GM23248 (cell line): ENCODE measurements around the gene TSN. TPM values are rescaled to one million over a fixed set of nuclear protein-coding genes. Genes with fewer than 3 reads are reported as not detected.

Experiments used
- DNase-seq: peaks from one replicate; pipeline ENCODE4 v3.0.0-alpha.2; 2015
- H2AFZ ChIP-seq: fragments of 200-600 bp; sonication (generic); 2 replicates; pipeline ENCODE4 v1.6.1; 2016; ENCODE audit warnings: antibody characterized with exemption
- H3F3A ChIP-seq: fragments of 200-600 bp; sonication (generic); 2 replicates; pipeline ENCODE4 v1.6.1; 2016; ENCODE audit warnings: mild to moderate bottlenecking, antibody characterized with exemption, mixed run types; ENCODE audit not compliant: insufficient read depth
- H3K27ac ChIP-seq: fragments of 200-600 bp; sonication (generic); 2 replicates; pipeline ENCODE4 v1.5.1; 2016; ENCODE audit warnings: mild to moderate bottlenecking
- H3K27me3 ChIP-seq: fragments of 200-600 bp; sonication (generic); replicated peaks from 2 replicates; pipeline ENCODE4 v1.6.1; 2016; ENCODE audit warnings: mild to moderate bottlenecking; ENCODE audit not compliant: insufficient read depth
- H3K36me3 ChIP-seq: fragments of 200-600 bp; sonication (generic); 2 replicates; pipeline ENCODE4 v1.6.1; 2016; ENCODE audit warnings: low read depth, mild to moderate bottlenecking
- H3K4me1 ChIP-seq: fragments of 200-600 bp; sonication (generic); 2 replicates; pipeline ENCODE4 v1.6.1; 2016; ENCODE audit warnings: mild to moderate bottlenecking; ENCODE audit not compliant: insufficient read depth
- H3K4me2 ChIP-seq: fragments of 200-600 bp; sonication (generic); one replicate; pipeline ENCODE4 v1.6.1; 2016; ENCODE audit warnings: mild to moderate bottlenecking; ENCODE audit not compliant: unreplicated experiment
- H3K4me3 ChIP-seq: fragments of 200-600 bp; sonication (generic); 2 replicates; pipeline ENCODE4 v1.5.1; 2016; ENCODE audit warnings: mild to moderate bottlenecking
- H3K79me2 ChIP-seq: fragments of 200-600 bp; sonication (generic); 2 replicates; pipeline ENCODE4 v1.6.1; 2016; ENCODE audit warnings: mild to moderate bottlenecking; ENCODE audit not compliant: insufficient read depth
- H3K9ac ChIP-seq: fragments of 200-600 bp; sonication (generic); 2 replicates; pipeline ENCODE4 v1.6.1; 2016; ENCODE audit warnings: mild to moderate bottlenecking
- H3K9me2 ChIP-seq: fragments of 200-600 bp; sonication (generic); 2 replicates; pipeline ENCODE4 v1.6.1; 2016; ENCODE audit warnings: mixed run types, mild to moderate bottlenecking, moderate library complexity; ENCODE audit not compliant: insufficient read depth
- H3K9me3 ChIP-seq: fragments of 200-600 bp; sonication (generic); one replicate; pipeline ENCODE4 v1.6.1; 2017; ENCODE audit warnings: low read depth
- H4K20me1 ChIP-seq: fragments of 200-600 bp; sonication (generic); 2 replicates; pipeline ENCODE4 v1.6.0; 2016; ENCODE audit not compliant: insufficient read depth
- EZH2 ChIP-seq: fragments of 200-600 bp; sonication (generic); IDR thresholded peaks from 2 replicates; pipeline ENCODE4 v1.6.1; 2018; ENCODE audit warnings: antibody characterized with exemption, mild to moderate bottlenecking; ENCODE audit not compliant: insufficient read depth, poor library complexity, severe bottlenecking
- EZH2phosphoT487 ChIP-seq: fragments of 200-600 bp; sonication (generic); IDR thresholded peaks from 2 replicates; pipeline ENCODE4 v1.6.1; 2018; ENCODE audit warnings: antibody characterized with exemption, moderate library complexity, mild to moderate bottlenecking, low read depth; ENCODE audit not compliant: insufficient read depth
- WGBS, 2 experiments: methylation state at CpG; one replicate each; pipeline ENCODE4 v1.1.6; 2015 to 2017; ENCODE audit warnings: low lambda C conversion rate in 2 of 2, low coverage in 1 of 2; ENCODE audit errors: missing lambda C conversion rate in 2 of 2; 5-methylcytosine and 5-hydroxymethylcytosine counted together
- in situ Hi-C: fragments of 300-500 bp; cut with MboI; formaldehyde crosslinking; loops from 2 replicates; pipeline ENCODE4 v1.15.0; 2020
- polyA plus RNA-seq: library from polyadenylated mRNA; unstranded; fragments of >200 nt; fragmentation: Nextera tagmentation; extraction: Ambion mirVana; gene quantifications from 2 replicates; pipeline ENCODE4 v1.2.1, GENCODE V29; 2016
- total RNA-seq: library from RNA; depleted of rRNA; stranded (reverse); fragments of >200 nt; shearing (Covaris generic); gene quantifications from 2 replicates; pipeline ENCODE4 v1.2.3, GENCODE V29; 2014

Gene TSN
- total and polyA plus RNA-seq, 2 experiments from 2014 or later = 65.7 to 74.6 TPM

DNA sequence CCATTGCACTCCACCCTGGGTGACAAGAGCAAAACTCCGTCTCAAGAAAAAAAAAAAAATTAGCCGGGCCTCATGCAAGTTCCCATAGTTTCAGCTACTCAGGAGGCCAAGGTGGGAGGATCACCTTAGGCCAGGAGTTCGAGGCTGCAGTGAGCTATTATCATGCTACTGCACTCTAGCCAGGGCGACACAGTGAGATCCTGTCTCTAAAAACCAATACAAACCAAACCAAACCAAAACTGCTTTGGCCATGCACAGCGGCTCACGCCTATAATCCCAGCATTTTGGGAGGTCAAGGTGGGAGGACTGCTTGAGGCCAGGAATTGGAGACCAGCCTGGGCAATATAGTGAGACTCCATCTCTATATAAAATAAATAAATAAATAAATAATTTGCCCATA lies 37.9 kb upstream of the TSN start:
- H3F3A ChIP-seq = peaks cover 9% of the 10 kb centered on the region
- H3K9me2 ChIP-seq = no peaks in the 10 kb centered on the region
- WGBS, 2 experiments = 87 to 92% methylated on average over 6 of the region's 6 CpGs
- H3K36me3 ChIP-seq = no peaks in the 10 kb centered on the region
- H3K9ac ChIP-seq = no peak overlapping the region
- no peak overlapping the region for H3K4me2 ChIP-seq
- TF ChIP-seq EZH2 (no peak), EZH2phosphoT487 (no peak)
- H3K79me2 ChIP-seq = no peaks in the 10 kb centered on the region
- H3K9me3 ChIP-seq = no peaks in the 10 kb centered on the region
- no peak overlapping the region for H2AFZ ChIP-seq
- peaks cover 12% of the 10 kb centered on the region for H3K4me1 ChIP-seq
- H4K20me1 ChIP-seq = no peaks in the 10 kb centered on the region
- H3K4me3 ChIP-seq = no peak overlapping the region
- H3K27ac ChIP-seq = no peak overlapping the region
- DNase-seq = no peak
- in situ Hi-C loops = loop anchor here (25.0 kb wide), 3 partner anchors 180 to 630 kb away; partner anchors contain the start of gene RNU4ATAC
- H3K27me3 ChIP-seq = no peaks in the 10 kb centered on the region

DNA sequence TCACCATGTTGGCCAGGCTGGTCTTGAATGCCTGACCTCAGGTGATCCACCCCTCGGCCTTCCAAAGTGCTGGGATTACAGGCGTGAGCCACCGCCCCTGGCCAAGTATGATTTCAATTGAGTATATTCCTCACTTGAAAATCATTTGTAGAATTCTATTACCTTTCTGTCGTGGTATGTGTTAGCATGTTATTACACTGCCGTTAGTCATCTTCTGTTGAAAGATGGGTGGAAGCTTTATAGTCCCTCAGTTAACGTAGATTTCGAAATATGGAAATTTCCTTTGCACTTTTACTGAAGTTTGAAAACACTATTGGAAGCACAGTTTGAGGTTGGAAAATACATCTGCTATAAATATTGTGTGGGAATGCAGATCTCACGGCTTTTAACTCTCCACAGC lies 33.5 kb upstream of the TSN start:
- no peaks in the 10 kb centered on the region for H3K9me2 ChIP-seq
- peak overlapping the region; percentile 85 for H3K4me2 ChIP-seq
- WGBS, 2 experiments = 0 to 1% methylated on average over 8 of the region's 8 CpGs
- peak overlapping the region; percentile 93 for H3K27ac ChIP-seq
- peak overlapping the region; percentile 69 for H3K9ac ChIP-seq
- peaks cover 27% of the 10 kb centered on the region for H3K4me1 ChIP-seq
- TF ChIP-seq EZH2phosphoT487 (0 out of 2 replicates have a peak, but pooled peaks have one; percentile 45), EZH2 (no peak)
- peak overlapping the region; percentile 42; the same call in 1 of the 2 replicates for H3K4me3 ChIP-seq
- in situ Hi-C loops = loop anchor here (25.0 kb wide), 3 partner anchors 185 to 635 kb away; partner anchors contain the start of gene RNU4ATAC
- DNase-seq = peak; percentile 95
- H4K20me1 ChIP-seq = no peaks in the 10 kb centered on the region
- H3K79me2 ChIP-seq = no peaks in the 10 kb centered on the region
- 0 out of 2 replicates have a peak overlapping the region, but pooled peaks have one; percentile 10 for H2AFZ ChIP-seq
- no peaks in the 10 kb centered on the region for H3K27me3 ChIP-seq
- H3K9me3 ChIP-seq = no peaks in the 10 kb centered on the region
- peaks cover 47% of the 10 kb centered on the region for H3F3A ChIP-seq
- H3K36me3 ChIP-seq = peaks cover 5% of the 10 kb centered on the region; the same call in 1 of the 2 replicates

DNA sequence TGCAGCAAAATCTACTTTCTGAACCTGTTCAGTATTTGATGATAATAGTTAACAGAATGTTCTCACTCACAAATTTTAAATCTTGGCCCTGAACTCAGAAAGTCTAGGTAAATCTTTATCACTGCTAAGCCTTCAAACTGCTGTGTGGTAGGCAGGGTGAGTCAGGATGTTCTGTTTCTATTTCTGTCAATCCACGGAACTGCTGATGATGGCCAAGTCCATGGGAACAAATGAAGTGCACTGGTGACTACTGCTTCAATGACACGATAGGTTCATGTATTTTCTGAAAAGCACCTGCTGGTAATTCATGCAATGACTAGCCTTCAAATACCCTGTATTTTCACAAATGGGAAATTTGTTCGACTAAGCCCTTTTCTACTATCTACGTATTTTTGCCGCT lies 33.0 kb upstream of the TSN start:
- in situ Hi-C loops = loop anchor here (25.0 kb wide), 3 partner anchors 185 to 635 kb away; partner anchors contain the start of gene RNU4ATAC
- 20 to 21% methylated on average over 5 of the region's 5 CpGs for whole genome bisulfite sequencing, 2 experiments
- Histone ChIP-seq H2AFZ (peak overlapping the region; percentile 50; the same call in 1 of the 2 replicates), H3K4me2 (peak overlapping the region; percentile 85), H3K9me2 (no peaks in the 10 kb centered on the region), H3K27me3 (no peaks in the 10 kb centered on the region), H3K27ac (peak overlapping the region; percentile 93), H3K79me2 (no peaks in the 10 kb centered on the region), H3F3A (peaks cover 47% of the 10 kb centered on the region), H3K4me1 (peaks cover 27% of the 10 kb centered on the region), H3K9ac (peak overlapping the region; percentile 69), H4K20me1 (no peaks in the 10 kb centered on the region), H3K9me3 (no peaks in the 10 kb centered on the region), H3K4me3 (peak overlapping the region; percentile 42), H3K36me3 (peaks cover 10% of the 10 kb centered on the region; the same call in 1 of the 2 replicates)
- TF ChIP-seq EZH2 (no peak), EZH2phosphoT487 (no peak)
- DNase-seq = peak; percentile 90

DNA sequence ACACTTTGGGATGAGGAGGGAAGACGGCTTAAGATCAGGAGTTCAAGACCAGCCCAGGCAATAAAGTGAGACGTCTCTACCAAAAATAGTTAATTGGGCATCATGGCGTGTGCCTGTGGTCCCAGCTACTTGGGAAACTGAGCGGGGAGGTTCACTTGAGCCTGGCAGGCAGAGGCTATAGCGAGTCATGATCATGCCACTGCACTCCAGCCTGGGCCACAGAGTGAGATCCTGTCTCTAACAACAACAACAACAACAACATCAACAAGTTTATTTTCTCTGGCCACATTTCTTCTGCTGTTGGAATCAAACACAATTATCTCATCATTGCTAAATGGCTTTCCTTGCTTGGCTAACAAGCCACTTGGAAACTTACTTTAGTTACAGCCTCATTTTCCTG lies 32.1 kb upstream of the TSN start:
- Histone ChIP-seq H3K27me3 (no peaks in the 10 kb centered on the region), H3K27ac (peak overlapping the region; percentile 93), H2AFZ (peak overlapping the region; percentile 50), H3K79me2 (no peaks in the 10 kb centered on the region), H3K36me3 (peaks cover 18% of the 10 kb centered on the region), H3K4me1 (peaks cover 27% of the 10 kb centered on the region), H3K9me2 (no peaks in the 10 kb centered on the region), H3F3A (peaks cover 55% of the 10 kb centered on the region), H3K9me3 (no peaks in the 10 kb centered on the region), H4K20me1 (no peaks in the 10 kb centered on the region), H3K4me2 (peak overlapping the region; percentile 85), H3K4me3 (peak overlapping the region; percentile 42), H3K9ac (peak overlapping the region; percentile 69)
- peak; percentile 27 for DNase-seq
- in situ Hi-C loops = loop anchor here (25.0 kb wide), 3 partner anchors 186 to 636 kb away; partner anchors contain the start of gene RNU4ATAC
- 5 to 10% methylated on average over 5 of the region's 5 CpGs for WGBS, 2 experiments
- TF ChIP-seq EZH2phosphoT487 (no peak), EZH2 (no peak)
